ENCODE data around the gene USP28.

- no peak for TF ChIP-seq CTCF (IDR thresholded peaks at IDR 0.05)
- no peak for TF ChIP-seq POLR2A (IDR thresholded peaks at IDR 0.05)
Measured at GRCh38 chr11:113923572-113923971, 48.2 kb upstream of the USP28 start.

Measured in Peyer's patch (tissue), 4 donors.